Fibroblast of lung (primary cell): ENCODE measurements around the gene SCUBE1.

Source experiments
- CTCF ChIP-seq, 2 donors: IDR thresholded peaks in 1 of 2; conservative IDR thresholded peaks in 1 of 2; 1 replicate in 1 of 2; 2 replicates in 1 of 2; pipeline ENCODE4 v1.5.1; 2011 to 2012; ENCODE audit warnings: low read length in 2 of 2, control low read depth in 1 of 2, inconsistent platforms in 1 of 2, low read depth in 1 of 2, mild to moderate bottlenecking in 1 of 2
- EZH2 ChIP-seq: IDR thresholded peaks from 2 replicates; pipeline ENCODE4 v1.5.1; 2012; ENCODE audit warnings: low read length, control low read depth, mild to moderate bottlenecking; ENCODE audit errors: missing control alignments

- TF ChIP-seq EZH2 (no peak), CTCF (conservative IDR thresholded peaks at IDR 0.05 in 1 of 2, IDR thresholded peaks at IDR 0.05 in 1 of 2; ENCODE audit: low read depth in 1 of 2, low read length in 2 of 2) (no peak)
Measured at GRCh38 chr22:43180670-43181069, 162.5 kb downstream of the SCUBE1 start.
